H1 (cell line): ENCODE results near the gene TMEM134. TPM values are rescaled to one million over a fixed set of nuclear protein-coding genes. Genes with fewer than 3 reads are reported as not detected.

ENCODE experiments used
- RBBP5 ChIP-seq: IDR thresholded peaks from 2 replicates; pipeline ENCODE4 v1.7.1; 2012; ENCODE audit warnings: low read depth, mild to moderate bottlenecking, inconsistent platforms, low read length, moderate library complexity, borderline replicate concordance
- RXRA ChIP-seq: IDR thresholded peaks from 2 replicates; pipeline ENCODE4 v1.6.1; 2011; ENCODE audit warnings: low read depth, mild to moderate bottlenecking, low read length, moderate library complexity; ENCODE audit not compliant: insufficient read depth
- polyA plus RNA-seq, 7 experiments: library from polyadenylated mRNA; depleted of rRNA in 3 of 7; stranded (reverse) in 5 of 7; unstranded in 2 of 7; fragments of >200 nt in 5 of 7; fragments of 200-250 nt in 2 of 7; gene quantifications; 1 replicate in 5 of 7; 2 replicates in 1 of 7; 4 replicates in 1 of 7; pipeline versions ENCODE4 v1.2.1 to v1.2.3, GENCODE V29; 2011 to 2013; ENCODE audit warnings: missing spikeins in 2 of 7, mixed read lengths in 2 of 7
- total RNA-seq: library from RNA; stranded (reverse); fragmentation: NEBNext Ultra II Directional; extraction: Animal tissue kit (Norgen Biotek cat#: 25700); gene quantifications from 2 replicates; pipeline ENCODE4 v1.2.1, GENCODE V29; 2021
- TF ChIP-seq, protein P1 (sequence below): IDR thresholded peaks from 2 replicates; pipeline ENCODE4 v1.6.1; 2012; ENCODE audit warnings: inconsistent platforms

The TMEM134 gene
- total and polyA plus RNA-seq, 2 of the 8 experiments (the other 6 are each of a cell fraction or from before 2014, with no cell fraction given) = 32.4 to 229 TPM

DNA sequence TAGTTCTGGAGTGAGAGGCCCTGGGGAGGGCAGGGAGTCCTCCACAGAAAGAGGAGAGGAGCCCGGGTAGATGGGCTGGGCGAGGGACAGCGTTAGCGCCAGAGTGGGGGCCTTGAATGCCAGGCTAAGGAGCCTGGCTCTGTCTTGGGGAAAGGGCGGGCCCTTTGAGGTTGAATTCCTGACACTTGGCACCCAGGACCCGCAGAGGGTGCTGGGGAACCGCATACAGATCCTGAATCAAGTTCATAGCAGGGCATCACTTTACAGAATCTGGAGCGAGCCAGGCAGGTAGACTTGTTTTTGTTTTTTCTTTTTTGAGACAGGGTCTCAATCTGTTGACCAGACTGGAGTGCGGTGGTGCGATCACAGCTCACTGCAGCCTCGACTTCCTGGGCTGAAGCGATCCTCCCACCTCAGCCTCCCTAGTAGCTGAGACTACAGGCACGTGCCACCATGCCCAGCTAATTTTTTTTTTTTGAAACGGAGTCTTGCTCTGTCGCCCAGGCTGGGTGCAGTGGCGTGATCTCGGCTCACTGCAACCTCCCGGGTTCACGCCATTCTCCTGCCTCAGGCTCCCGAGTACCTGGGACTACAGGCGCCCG lies 47.5 kb downstream of the TMEM134 start (continued):
- TF ChIP-seq, protein P1, sequence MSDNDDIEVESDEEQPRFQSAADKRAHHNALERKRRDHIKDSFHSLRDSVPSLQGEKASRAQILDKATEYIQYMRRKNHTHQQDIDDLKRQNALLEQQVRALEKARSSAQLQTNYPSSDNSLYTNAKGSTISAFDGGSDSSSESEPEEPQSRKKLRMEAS = no peak
- no peak for TF ChIP-seq RXRA
- no peak for TF ChIP-seq RBBP5
